Measurements from ENCODE around the gene NFAT5.

Gene NFAT5

DNA sequence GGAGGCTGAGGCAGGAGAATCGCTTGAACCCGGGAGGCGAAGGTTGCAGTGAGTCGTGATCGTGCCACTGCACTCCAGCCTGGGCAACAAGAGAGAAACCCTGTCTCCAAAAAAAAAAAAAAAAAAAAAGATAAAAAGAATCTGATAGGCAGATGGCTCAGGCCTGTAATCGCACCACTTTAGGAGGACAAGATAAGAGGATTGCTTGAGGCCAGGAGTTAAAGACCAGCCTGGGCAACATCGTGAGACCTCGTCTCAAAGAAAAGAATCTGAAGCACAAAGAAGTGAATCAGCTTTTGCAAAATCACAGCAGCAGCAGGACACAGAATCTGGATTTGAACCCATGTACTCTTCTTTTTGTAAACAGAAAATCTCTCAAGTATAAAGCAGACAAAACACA, 181.3 kb downstream of the NFAT5 start:
- no peak for DNase-seq

DNA sequence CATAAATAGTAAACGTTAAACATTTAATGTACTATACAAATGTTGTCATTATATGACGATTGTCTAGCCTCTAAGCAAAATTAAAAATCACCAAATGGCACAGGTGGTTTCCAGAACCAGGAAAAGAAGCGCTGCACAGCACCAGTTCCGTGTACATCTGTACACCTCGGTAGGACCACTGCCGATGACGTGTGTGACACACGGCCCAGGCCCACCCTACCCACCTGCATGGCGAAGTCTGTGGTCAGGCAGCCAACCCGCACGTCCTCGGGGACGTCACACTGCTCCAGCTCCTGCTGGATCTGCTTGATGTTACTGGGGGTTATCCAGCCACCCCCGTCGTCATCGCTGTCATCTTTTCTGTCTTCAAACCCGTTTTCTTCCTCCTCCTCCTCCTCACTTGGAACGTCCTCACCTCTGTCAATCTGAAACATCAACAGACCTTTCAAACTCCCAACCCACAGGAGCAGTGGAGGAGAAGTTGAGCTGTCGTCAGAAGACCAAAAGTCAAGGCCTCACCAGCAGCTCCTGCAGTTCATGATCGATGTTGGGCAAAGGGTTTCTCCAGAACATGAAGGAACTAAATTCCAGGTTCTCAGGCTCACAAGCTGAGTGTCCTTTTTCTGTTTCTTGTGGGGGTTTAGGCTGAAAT, 183.1 kb downstream of the NFAT5 start:
- no peak for DNase-seq

DNA sequence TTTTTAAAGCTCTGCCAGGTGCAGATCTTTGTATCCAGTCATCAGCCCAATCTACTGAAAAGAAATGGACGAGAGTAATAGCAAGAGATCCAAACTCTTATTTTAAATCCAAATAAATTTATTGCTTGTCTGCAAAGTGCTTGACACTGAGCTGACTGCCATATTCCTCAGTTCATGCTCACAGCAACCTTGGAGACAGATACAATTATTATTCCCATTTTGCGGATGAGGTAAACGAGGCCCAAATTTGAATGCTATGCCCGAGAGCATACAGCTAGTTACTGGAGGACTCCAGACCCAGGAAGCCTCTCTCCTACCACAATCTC, 188.3 kb downstream of the NFAT5 start:
- no peak for DNase-seq

Data from activated CD4-positive, alpha-beta T cell treated with anti-CD3 and anti-CD28 coated beads for 4 hours (primary cell).